ENCODE results near the gene CKM.
"Not testable (repeated sequence)": the region's sequence is repeated elsewhere in the genome, so short reads cannot be mapped to it uniquely, and the experiment has no call there.

Gene CKM

GRCh38 chr19:45348367-45349125, 25.9 kb upstream of the CKM start:
- no peak for DNase-seq

- DNase-seq = no peak
These were observed 25.1 kb upstream of the CKM start for GRCh38 chr19:45347570-45348366.

- peak in 1 of 2 experiments; percentile 42 for DNase-seq
These were observed 23.8 kb upstream of the CKM start for GRCh38 chr19:45346449-45346848.

GRCh38 chr19:45345506-45345860, 22.8 kb upstream of the CKM start:
- no peak for DNase-seq

- no peak for DNase-seq
These were observed 22.2 kb upstream of the CKM start for GRCh38 chr19:45344621-45345505.

- DNase-seq = no peak
These were observed 20.2 kb upstream of the CKM start for GRCh38 chr19:45342911-45343310.

GRCh38 chr19:45340899-45341453, 18.3 kb upstream of the CKM start:
- DNase-seq = no peak

GRCh38 chr19:45340232-45340898, 17.7 kb upstream of the CKM start, which contains the start of gene KLC3:
Gene KLC3 (plus strand): TSS chr19:45340750. CDS start chr19:45345542, 4,792 bp downstream.
- DNase-seq = no peak

GRCh38 chr19:45339629-45340028, 17.0 kb upstream of the CKM start:
- DNase-seq = no peak

GRCh38 chr19:45336696-45337251, 14.1 kb upstream of the CKM start:
- no peak for DNase-seq

- DNase-seq = not testable (repeated sequence)
These were observed 12.2 kb upstream of the CKM start for GRCh38 chr19:45334881-45335280.

GRCh38 chr19:45333609-45334303, 11.1 kb upstream of the CKM start:
- no peak for DNase-seq

- DNase-seq = peak in 1 of 2 experiments; percentile 24
These were observed 8.7 kb upstream of the CKM start for GRCh38 chr19:45331411-45331810.

- no peak for DNase-seq
These were observed 4.9 kb upstream of the CKM start for GRCh38 chr19:45327404-45328143.

- no peak for DNase-seq
These were observed 1.8 kb upstream of the CKM start for GRCh38 chr19:45324349-45324907.

- DNase-seq = no peak
These were observed 1.0 kb upstream of the CKM start for GRCh38 chr19:45323671-45324081.

- peak; percentile 28 to 40 for DNase-seq
These were observed 364 bp downstream of the CKM start for GRCh38 chr19:45322311-45322710.

GRCh38 chr19:45321848-45322247, 827 bp downstream of the CKM start:
- DNase-seq = no peak

GRCh38 chr19:45320997-45321775, 1.5 kb downstream of the CKM start:
- DNase-seq = no peak
